GM12878 (cell line): ENCODE data around the gene RMDN3. TPM values are rescaled to one million over a fixed set of nuclear protein-coding genes. Genes with fewer than 3 reads are reported as not detected.
A peak's percentile ranks its signal among the peaks of the same experiment; 100 is the strongest.

Source experiments
- ATAC-seq: fragments of 200-7000 bp; cut with Tn5 transposase; 3 replicates; pipeline ENCODE4 v1.9.1; 2020; ENCODE audit warnings: mild to moderate bottlenecking, moderate library complexity
- BruUV-seq: library from RNA; stranded (reverse); fragments of 400-500 nt; replicated peaks from 2 replicates; lab custom pipeline; 2021; lab: Mats Ljungman, UMichigan
- CTCF ChIA-PET: fragments of 300-600 bp; sonication (Branson Sonifier 250); formaldehyde crosslinking; extraction: SDS; loops from one replicate; lab custom pipeline; 2021; ENCODE audit warnings: inconsistent platforms; lab: Yijun Ruan, JAX
- POLR2A ChIA-PET: fragments of 350-600 bp; formaldehyde crosslinking; extraction: SDS; loops from one replicate; lab custom pipeline; 2021; ENCODE audit warnings: inconsistent platforms; lab: Charles Lee
- RAD21 ChIA-PET: fragments of 300-600 bp; sonication (Branson Sonifier 250); formaldehyde crosslinking; loops from one replicate; lab custom pipeline; 2023; ENCODE audit warnings: antibody characterized with exemption; ENCODE audit not compliant: unreplicated experiment; lab: Charles Lee
- SMC1A ChIA-PET: fragments of 300-600 bp; sonication (Branson Sonifier 250); formaldehyde crosslinking; loops from one replicate; lab custom pipeline; 2023; ENCODE audit not compliant: unreplicated experiment, uncharacterized antibody; lab: Charles Lee
- DNase-seq: peaks from one replicate; pipeline ENCODE4 v3.0.0-alpha.2; 2011; ENCODE audit warnings: low read depth, low spot score
- FAIRE-seq: peaks from 3 replicates; lab custom pipeline; 2011; peaks lifted over from hg19 to GRCh38; lab: Jason Lieb, UNC
- H2AFZ ChIP-seq: 2 replicates; pipeline ENCODE4 v1.6.0; 2011; ENCODE audit warnings: low read depth, low read length, control low read depth; ENCODE audit not compliant: control insufficient read depth
- H3K27ac ChIP-seq: 2 replicates; pipeline ENCODE4 v1.5.1; 2011; ENCODE audit warnings: control low read depth; ENCODE audit not compliant: control insufficient read depth, insufficient read depth
- H3K27me3 ChIP-seq, 2 experiments: replicated peaks in 1 of 2; 2 replicates each; pipeline versions ENCODE4 v1.6.0 to v1.6.1; 2011; ENCODE audit warnings: low read length in 1 of 2; ENCODE audit not compliant: control insufficient read depth in 2 of 2, insufficient read depth in 2 of 2
- H3K36me3 ChIP-seq, 2 experiments: 2 replicates each; pipeline ENCODE4 v1.5.1; 2011; ENCODE audit warnings: low read length in 1 of 2; ENCODE audit not compliant: control insufficient read depth in 2 of 2, insufficient read depth in 2 of 2
- H3K4me1 ChIP-seq: 2 replicates; pipeline ENCODE4 v1.6.1; 2011; ENCODE audit warnings: mild to moderate bottlenecking, low read length, moderate library complexity, mixed read lengths; ENCODE audit not compliant: control insufficient read depth, insufficient read depth
- H3K4me2 ChIP-seq: 2 replicates; pipeline ENCODE4 v1.6.0; 2011; ENCODE audit warnings: control low read depth; ENCODE audit not compliant: control insufficient read depth, insufficient read depth
- H3K4me3 ChIP-seq: fragments of 200-600 bp; sonication (generic); 2 replicates; pipeline ENCODE4 v1.5.1; 2016
- H3K79me2 ChIP-seq: 2 replicates; pipeline ENCODE4 v1.6.0; 2011; ENCODE audit warnings: low read length; ENCODE audit not compliant: control insufficient read depth, insufficient read depth
- H3K9ac ChIP-seq: 2 replicates; pipeline ENCODE4 v1.8.0; 2011; ENCODE audit warnings: low read length, control low read depth, mixed read lengths; ENCODE audit not compliant: control insufficient read depth, insufficient read depth
- H3K9me3 ChIP-seq: replicated peaks from 3 replicates; pipeline ENCODE4 v1.5.1; 2011; ENCODE audit warnings: mild to moderate bottlenecking, low read length; ENCODE audit not compliant: control insufficient read depth, insufficient read depth
- H4K20me1 ChIP-seq: 2 replicates; pipeline ENCODE4 v1.6.0; 2011; ENCODE audit not compliant: control insufficient read depth, insufficient read depth
- ASH2L ChIP-seq: fragments of 300-600, 200-600 bp; sonication (generic); IDR thresholded peaks from 2 replicates; pipeline ENCODE4 v1.6.1; 2017; ENCODE audit warnings: low read depth, mild to moderate bottlenecking, borderline replicate concordance
- BHLHE40 ChIP-seq, 2 experiments: fragments of 450-650 bp in 1 of 2; IDR thresholded peaks; 2 replicates each; pipeline ENCODE4 v1.6.1; 2011 to 2017; ENCODE audit warnings: low read depth in 2 of 2, borderline replicate concordance in 1 of 2, improper control_type of control experiment in 1 of 2, low read length in 1 of 2, mild to moderate bottlenecking in 1 of 2
- CBX5 ChIP-seq: sonication (generic); IDR thresholded peaks from 2 replicates; pipeline ENCODE4 v1.6.1; 2016; ENCODE audit warnings: low read depth, moderate library complexity, mild to moderate bottlenecking, inconsistent platforms
- CHD2 ChIP-seq: IDR thresholded peaks from 2 replicates; pipeline ENCODE4 v1.6.1; 2011; ENCODE audit warnings: low read depth, low read length, improper control_type of control experiment, borderline replicate concordance
- CHD4 ChIP-seq: fragments of 200-600 bp; sonication (generic); IDR thresholded peaks from 2 replicates; pipeline ENCODE4 v1.6.1; 2016; ENCODE audit warnings: mild to moderate bottlenecking
- FOXM1 ChIP-seq: IDR thresholded peaks from 2 replicates; pipeline ENCODE4 v1.6.1; 2012; ENCODE audit warnings: low read depth, mild to moderate bottlenecking, inconsistent platforms, low read length, moderate library complexity
- MLLT1 ChIP-seq: fragments of 450-650 bp; IDR thresholded peaks from 2 replicates; pipeline ENCODE4 v1.6.1; 2016; ENCODE audit warnings: mild to moderate bottlenecking
- MTA3 ChIP-seq: IDR thresholded peaks from 2 replicates; pipeline ENCODE4 v1.6.1; 2012; ENCODE audit warnings: low read length, inconsistent platforms, borderline replicate concordance
- NBN ChIP-seq: fragments of 450-650 bp; IDR thresholded peaks from 2 replicates; pipeline ENCODE4 v1.6.1; 2016
- POLR2AphosphoS5 ChIP-seq: IDR thresholded peaks from 2 replicates; pipeline ENCODE4 v1.6.1; 2011; ENCODE audit warnings: mild to moderate bottlenecking, low read length, inconsistent platforms
- SMARCA5 ChIP-seq: fragments of 450-650 bp; IDR thresholded peaks from 2 replicates; pipeline ENCODE4 v1.6.1; 2017; ENCODE audit warnings: mild to moderate bottlenecking
- WRNIP1 ChIP-seq: IDR thresholded peaks from 2 replicates; pipeline ENCODE4 v1.6.1; 2011; ENCODE audit warnings: low read depth, low read length, improper control_type of control experiment, borderline replicate concordance
- YY1 ChIP-seq: IDR thresholded peaks from 2 replicates; pipeline ENCODE4 v1.6.1; 2011; ENCODE audit warnings: low read depth, mild to moderate bottlenecking, low read length
- WGBS: methylation state at CpG from one replicate; pipeline ENCODE4 v1.1.6; 2016; ENCODE audit warnings: low lambda C conversion rate; ENCODE audit not compliant: insufficient replicate concordance, insufficient coverage; ENCODE audit errors: missing lambda C conversion rate; 5-methylcytosine and 5-hydroxymethylcytosine counted together
- in situ Hi-C: fragments of 300-500 bp; cut with MboI; formaldehyde crosslinking; loops from 9 replicates; pipeline ENCODE4 v1.14.3; 2018; ENCODE audit warnings: mixed read lengths
- intact Hi-C: fragments of 100-400 bp; cut with micrococcal nuclease; formaldehyde crosslinking; loops from one replicate; pipeline ENCODE4 v1.14.2; 2022; ENCODE audit not compliant: unreplicated experiment
- polyA plus RNA-seq, 11 experiments: library from polyadenylated mRNA; depleted of rRNA in 4 of 11; unstranded in 6 of 11; stranded (reverse) in 5 of 11; fragments of >200 nt; fragmentation: Nextera tagmentation in 4 of 11; fragmentation: Illumina TruSeq in 1 of 11; extraction: Ambion mirVana in 4 of 11; extraction: Trizol in 1 of 11; gene quantifications; 1 replicate in 1 of 11; 2 replicates in 10 of 11; pipeline versions ENCODE4 v1.2.1 to v1.2.3, GENCODE V29; 2011 to 2016; ENCODE audit warnings: inconsistent platforms in 2 of 11, missing spikeins in 2 of 11, low read depth in 1 of 11
- total RNA-seq, 4 experiments: library from RNA; depleted of rRNA in 3 of 4; stranded (reverse); fragments of >200 nt in 3 of 4; fragmentation: Illumina TruSeq in 1 of 4; extraction: Trizol in 1 of 4; gene quantifications; 2 replicates each; pipeline versions ENCODE4 v1.2.1 to v1.2.3, GENCODE V29; 2013 to 2021
- TF ChIP-seq, protein P1 (sequence below): IDR thresholded peaks from 2 replicates; pipeline ENCODE4 v1.6.1; 2011; ENCODE audit warnings: borderline replicate concordance, low read depth, mild to moderate bottlenecking, moderate library complexity, low read length; ENCODE audit not compliant: insufficient read depth, poor library complexity, severe bottlenecking

RMDN3 gene
- total and polyA plus RNA-seq, 10 of the 15 experiments (the other 5 are each of a cell fraction or from before 2014, with no cell fraction given), result 5.7 to 44.4 (median 20.3) TPM

DNA sequence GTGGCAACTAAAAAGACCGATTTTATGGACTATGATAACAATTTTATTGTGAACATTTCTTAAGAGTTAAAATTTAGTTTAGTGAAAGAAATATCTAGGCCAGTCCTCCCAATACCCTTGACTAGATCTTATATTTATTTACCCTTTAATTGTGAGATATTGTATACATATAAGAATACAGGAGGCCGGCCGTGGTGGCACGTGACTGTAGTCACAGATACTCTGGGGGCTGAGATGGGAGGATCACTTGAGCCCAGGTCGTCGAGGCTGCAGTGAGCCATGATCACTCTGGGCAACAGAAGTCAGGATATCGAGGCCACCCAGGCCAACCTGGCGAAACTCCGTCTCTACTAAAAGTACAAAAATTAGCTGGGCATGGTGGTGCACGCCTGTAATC lies 756 bp upstream of the RMDN3 start:
- peak overlapping the region; percentile 62 for H3K4me3 ChIP-seq
- in situ Hi-C loops (no loop called here), intact Hi-C loops (loop anchor here (1.0 to 5.0 kb wide), 2 partner anchors 61 to 164 kb away; partner anchors contain the start of genes KNL1 and RAD51)
- H3K4me2 ChIP-seq, result peak overlapping the region; percentile 88
- BruUV-seq, result no TSS peak
- H3K27me3 ChIP-seq, result no peaks in the 10 kb centered on the region
- H2AFZ ChIP-seq, result peak overlapping the region; percentile 94
- 55% methylated on average over 10 of the region's 10 CpGs for WGBS
- ChIA-PET POLR2A (interaction anchor here (0.7 to 2.1 kb wide), 4 partner anchors 9 to 61 kb away, joined by 3 to 12 read pairs (median 6); partner anchors contain the start of genes C15orf62 and RAD51), CTCF (interaction anchor here (1.0 to 2.1 kb wide), 2 partner anchors 102 to 138 kb away, joined by 5 to 9 read pairs; partner anchors contain the start of gene VPS18), SMC1A (interaction anchor here (1.5 to 1.8 kb wide), 2 partner anchors 9 to 15 kb away, joined by 5 to 6 read pairs; partner anchors contain the start of gene C15orf62), RAD21 (interaction anchor here (1.6 kb wide), 1 partner anchor 104 kb away, joined by 4 read pairs; no protein-coding TSS in a partner anchor)
- no peaks in the 10 kb centered on the region for H3K9me3 ChIP-seq
- peaks cover 21% of the 10 kb centered on the region for H3K79me2 ChIP-seq
- H3K27ac ChIP-seq, result peak overlapping the region; percentile 86
- peaks cover 3 to 4% of the 10 kb centered on the region in 2 experiments; a peak in 3 of 4 replicates for H3K36me3 ChIP-seq
- no peak for FAIRE-seq
- no peak for DNase-seq
- peak overlapping the region; percentile 86 for H3K9ac ChIP-seq
- no peaks in the 10 kb centered on the region for H4K20me1 ChIP-seq
- TF ChIP-seq BHLHE40 (IDR thresholded peaks at IDR 0.05; ENCODE audit: borderline replicate concordance in 1 of 2, low read depth in 2 of 2, low read length in 1 of 2) (peak; percentile 10 to 49; a peak in 1 of 4 replicates), POLR2AphosphoS5 (no peak)
- TF ChIP-seq, all 136 proteins: peak for 1
- peaks cover 3% of the 10 kb centered on the region for H3K4me1 ChIP-seq
- no peak for ATAC-seq

- in situ Hi-C loops, result loop anchor here (5.0 kb wide), 1 partner anchor 57 kb away; the partner anchor contains the start of gene RAD51
- H3K4me3 ChIP-seq, result peak overlapping the region; percentile 91
- H3K4me2 ChIP-seq, result peak overlapping the region; percentile 83
- FAIRE-seq (no peak), DNase-seq (no peak), ATAC-seq (peak; percentile 45)
- no peaks in the 10 kb centered on the region for H3K9me3 ChIP-seq
- peaks cover 3% of the 10 kb centered on the region for H3K4me1 ChIP-seq
- H3K79me2 ChIP-seq, result peaks cover 21% of the 10 kb centered on the region
- peak overlapping the region; percentile 78 for H3K27ac ChIP-seq
- ChIA-PET SMC1A (no interaction called here), POLR2A (no interaction called here), CTCF (interaction anchor here (1.4 to 1.7 kb wide), 3 partner anchors 10 to 16 kb away, joined by 4 read pairs; partner anchors contain the start of genes C15orf62 and GCHFR), RAD21 (interaction anchor here (0.7 kb wide), 2 partner anchors 118 to 1365 kb away, joined by 4 to 5 read pairs; no protein-coding TSS in a partner anchor)
- peak overlapping the region; percentile 86 for H3K9ac ChIP-seq
- H4K20me1 ChIP-seq, result no peaks in the 10 kb centered on the region
- BruUV-seq, result no TSS peak
- intact Hi-C loops, result loop anchor here (5.0 kb wide), 1 partner anchor 138 kb away; the partner anchor contains the start of gene VPS18
- 1% methylated on average over 21 of the region's 22 CpGs for WGBS
- H3K36me3 ChIP-seq, result peaks cover 3 to 8% of the 10 kb centered on the region in 2 experiments; a peak in 3 of 4 replicates
- H2AFZ ChIP-seq, result peak overlapping the region; percentile 54
- no peaks in the 10 kb centered on the region for H3K27me3 ChIP-seq
- TF ChIP-seq ASH2L, result no peak
- no peak for TF ChIP-seq FOXM1
- no peak for TF ChIP-seq WRNIP1
- TF ChIP-seq CBX5, result no peak
- TF ChIP-seq NBN, result no peak
- 0 out of 2 replicates have a peak, but pooled peaks have one; percentile 41 for TF ChIP-seq YY1
- no peak for TF ChIP-seq CHD4
- no peak for TF ChIP-seq MTA3
- TF ChIP-seq CHD2, result no peak
- TF ChIP-seq, protein P1, sequence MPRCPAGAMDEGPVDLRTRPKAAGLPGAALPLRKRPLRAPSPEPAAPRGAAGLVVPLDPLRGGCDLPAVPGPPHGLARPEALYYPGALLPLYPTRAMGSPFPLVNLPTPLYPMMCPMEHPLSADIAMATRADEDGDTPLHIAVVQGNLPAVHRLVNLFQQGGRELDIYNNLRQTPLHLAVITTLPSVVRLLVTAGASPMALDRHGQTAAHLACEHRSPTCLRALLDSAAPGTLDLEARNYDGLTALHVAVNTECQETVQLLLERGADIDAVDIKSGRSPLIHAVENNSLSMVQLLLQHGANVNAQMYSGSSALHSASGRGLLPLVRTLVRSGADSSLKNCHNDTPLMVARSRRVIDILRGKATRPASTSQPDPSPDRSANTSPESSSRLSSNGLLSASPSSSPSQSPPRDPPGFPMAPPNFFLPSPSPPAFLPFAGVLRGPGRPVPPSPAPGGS, result no peak
- TF ChIP-seq MLLT1, result no peak
- TF ChIP-seq SMARCA5, result 0 out of 2 replicates have a peak, but pooled peaks have one; percentile 32
Measured at GRCh38 chr15:40754574-40754882, 526 bp downstream of the RMDN3 start.
